DMS53 treated with DMSO at 0.1 percent for 48 hours (cell line): Measurements from ENCODE around the gene SLC25A12.
"Not testable (repeated sequence)": the region's sequence is repeated elsewhere in the genome, so short reads cannot be mapped to it uniquely, and the experiment has no call there.

Source experiments
- DNase-seq: peaks from one replicate; lab custom pipeline; 2025; ENCODE audit not compliant: unreplicated experiment; lab: John Stamatoyannopoulos, UW

Gene SLC25A12

GRCh38 chr2:171792886-171793580 lies 101.0 kb downstream of the SLC25A12 start:
- no peak for DNase-seq

GRCh38 chr2:171792157-171792556 lies 101.9 kb downstream of the SLC25A12 start:
- no peak for DNase-seq

- DNase-seq, result no peak
These were observed 102.7 kb downstream of the SLC25A12 start for GRCh38 chr2:171791361-171791760.

- no peak for DNase-seq
These were observed 104.1 kb downstream of the SLC25A12 start for GRCh38 chr2:171789956-171790355.

GRCh38 chr2:171788316-171788993 lies 105.6 kb downstream of the SLC25A12 start:
- no peak for DNase-seq

- no peak for DNase-seq
These were observed 106.5 kb downstream of the SLC25A12 start for GRCh38 chr2:171787333-171788072.

GRCh38 chr2:171785450-171785849 lies 108.6 kb downstream of the SLC25A12 start:
- no peak for DNase-seq

GRCh38 chr2:171778515-171778914 lies 115.5 kb downstream of the SLC25A12 start:
- no peak for DNase-seq

- not testable (repeated sequence) for DNase-seq
These were observed 119.5 kb downstream of the SLC25A12 start for GRCh38 chr2:171774581-171774980.

GRCh38 chr2:171772373-171772772 lies 121.7 kb downstream of the SLC25A12 start:
- DNase-seq, result no peak

- DNase-seq, result no peak
These were observed 122.6 kb downstream of the SLC25A12 start for GRCh38 chr2:171771463-171771862.

- DNase-seq, result no peak
These were observed 130.4 kb downstream of the SLC25A12 start for GRCh38 chr2:171763602-171764001.

- no peak for DNase-seq
These were observed 131.0 kb downstream of the SLC25A12 start for GRCh38 chr2:171762879-171763573.

GRCh38 chr2:171761176-171761575 lies 132.9 kb downstream of the SLC25A12 start:
- DNase-seq, result not testable (repeated sequence)

GRCh38 chr2:171758762-171759161 lies 135.3 kb downstream of the SLC25A12 start:
- not testable (repeated sequence) for DNase-seq

GRCh38 chr2:171754254-171754939 lies 139.6 kb downstream of the SLC25A12 start:
- no peak for DNase-seq

GRCh38 chr2:171747371-171747770 lies 146.7 kb downstream of the SLC25A12 start:
- no peak for DNase-seq

- no peak for DNase-seq
These were observed 148.2 kb downstream of the SLC25A12 start for GRCh38 chr2:171745806-171746205.

GRCh38 chr2:171745141-171745540 lies 148.9 kb downstream of the SLC25A12 start:
- no peak for DNase-seq

- no peak for DNase-seq
These were observed 151.3 kb downstream of the SLC25A12 start for GRCh38 chr2:171742760-171743159.

- DNase-seq, result no peak
These were observed 152.9 kb downstream of the SLC25A12 start for GRCh38 chr2:171741189-171741588.
